ENCODE results near the gene DAB2IP.

DNA sequence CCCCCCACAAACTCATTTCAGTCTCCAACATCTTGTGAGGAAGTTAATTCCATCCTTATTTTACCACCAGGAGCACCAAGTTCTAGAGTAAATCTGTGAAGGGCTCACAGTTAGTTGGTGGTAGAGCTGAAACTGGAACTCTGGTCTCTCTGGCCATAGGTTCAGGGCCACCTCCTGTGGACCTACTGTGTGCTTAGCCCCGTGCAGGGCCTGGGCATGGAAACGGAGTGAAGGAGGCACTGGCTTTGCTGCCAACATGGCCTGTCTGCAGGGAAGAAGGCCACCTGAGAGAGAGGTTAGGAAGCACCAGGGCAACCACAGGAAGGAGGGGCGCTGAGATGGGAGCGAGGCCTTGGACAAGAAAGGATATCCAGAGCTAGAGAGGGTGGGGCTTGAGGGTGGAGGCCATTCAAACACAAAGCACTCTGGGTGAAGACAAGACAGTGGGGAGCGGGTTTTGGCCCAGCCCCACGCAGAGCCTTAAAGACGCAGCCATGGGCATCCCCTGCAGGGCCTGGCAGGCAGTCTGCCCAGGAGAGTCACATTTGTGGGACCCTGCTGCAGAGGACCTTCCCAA is 16.0 kb upstream of the DAB2IP start:
- TF ChIP-seq YY1 (IDR thresholded peaks at IDR 0.05) (no peak), CTCF (IDR thresholded peaks at IDR 0.05; ENCODE audit: low read depth, low read length, missing input control) (no peak), TAF1 (conservative IDR thresholded peaks at IDR 0.05) (no peak), EGR1 (IDR thresholded peaks at IDR 0.05; ENCODE audit: low read depth in 2 of 2) (no peak), ATF3 (IDR thresholded peaks at IDR 0.05) (no peak), MAX (IDR thresholded peaks at IDR 0.05) (no peak), SP1 (IDR thresholded peaks at IDR 0.05) (no peak), RAD21 (IDR thresholded peaks at IDR 0.05) (no peak), FOXA1 (IDR thresholded peaks at IDR 0.05) (no peak), JUND (IDR thresholded peaks at IDR 0.05) (no peak), RXRA (IDR thresholded peaks at IDR 0.05) (no peak), NR2F2 (IDR thresholded peaks at IDR 0.05) (no peak)
- TF ChIP-seq, protein P1, sequence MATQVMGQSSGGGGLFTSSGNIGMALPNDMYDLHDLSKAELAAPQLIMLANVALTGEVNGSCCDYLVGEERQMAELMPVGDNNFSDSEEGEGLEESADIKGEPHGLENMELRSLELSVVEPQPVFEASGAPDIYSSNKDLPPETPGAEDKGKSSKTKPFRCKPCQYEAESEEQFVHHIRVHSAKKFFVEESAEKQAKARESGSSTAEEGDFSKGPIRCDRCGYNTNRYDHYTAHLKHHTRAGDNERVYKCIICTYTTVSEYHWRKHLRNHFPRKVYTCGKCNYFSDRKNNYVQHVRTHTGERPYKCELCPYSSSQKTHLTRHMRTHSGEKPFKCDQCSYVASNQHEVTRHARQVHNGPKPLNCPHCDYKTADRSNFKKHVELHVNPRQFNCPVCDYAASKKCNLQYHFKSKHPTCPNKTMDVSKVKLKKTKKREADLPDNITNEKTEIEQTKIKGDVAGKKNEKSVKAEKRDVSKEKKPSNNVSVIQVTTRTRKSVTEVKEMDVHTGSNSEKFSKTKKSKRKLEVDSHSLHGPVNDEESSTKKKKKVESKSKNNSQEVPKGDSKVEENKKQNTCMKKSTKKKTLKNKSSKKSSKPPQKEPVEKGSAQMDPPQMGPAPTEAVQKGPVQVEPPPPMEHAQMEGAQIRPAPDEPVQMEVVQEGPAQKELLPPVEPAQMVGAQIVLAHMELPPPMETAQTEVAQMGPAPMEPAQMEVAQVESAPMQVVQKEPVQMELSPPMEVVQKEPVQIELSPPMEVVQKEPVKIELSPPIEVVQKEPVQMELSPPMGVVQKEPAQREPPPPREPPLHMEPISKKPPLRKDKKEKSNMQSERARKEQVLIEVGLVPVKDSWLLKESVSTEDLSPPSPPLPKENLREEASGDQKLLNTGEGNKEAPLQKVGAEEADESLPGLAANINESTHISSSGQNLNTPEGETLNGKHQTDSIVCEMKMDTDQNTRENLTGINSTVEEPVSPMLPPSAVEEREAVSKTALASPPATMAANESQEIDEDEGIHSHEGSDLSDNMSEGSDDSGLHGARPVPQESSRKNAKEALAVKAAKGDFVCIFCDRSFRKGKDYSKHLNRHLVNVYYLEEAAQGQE (IDR thresholded peaks at IDR 0.05) = no peak

Measured in liver (tissue), 3 donors.